ENCODE results near the gene ELP2. TPM values are rescaled to one million over a fixed set of nuclear protein-coding genes. Genes with fewer than 3 reads are reported as not detected.

ELP2 gene
- total RNA-seq, 1 experiment from 2014 or later = 100 TPM

GRCh38 chr18:36108601-36109000, 21.1 kb upstream of the ELP2 start:
- Mint-ChIP-seq H3K27me3 (ENCODE audit: insufficient read depth, unreplicated experiment) (no peaks in the 10 kb centered on the region), H3K4me1 (ENCODE audit: insufficient read depth, unreplicated experiment) (no peaks in the 10 kb centered on the region), H3K9me3 (ENCODE audit: unreplicated experiment) (no peaks in the 10 kb centered on the region), H3K36me3 (ENCODE audit: insufficient read depth, unreplicated experiment) (peaks cover 50% of the 10 kb centered on the region), H3K4me3 (ENCODE audit: unreplicated experiment) (no peak overlapping the region), H3K27ac (ENCODE audit: low read depth, unreplicated experiment) (no peak overlapping the region)
- intact Hi-C loops (cut with micrococcal nuclease) = no loop called here
- CTCF ChIA-PET = interaction anchor here (0.8 to 1.8 kb wide), 2 partner anchors 13 to 91 kb away, joined by 3 to 8 read pairs; no protein-coding TSS in a partner anchor
- POLR2A ChIA-PET = interaction anchor here (0.6 to 1.4 kb wide), 2 partner anchors 21 to 821 kb away, joined by 3 to 4 read pairs; partner anchors contain the start of genes ELP2 and SLC39A6
- BruUV-seq (replicated peaks) = TSS peak; percentile 75
- no peak for DNase-seq (ENCODE audit: unreplicated experiment)
- TF ChIP-seq, protein P1, sequence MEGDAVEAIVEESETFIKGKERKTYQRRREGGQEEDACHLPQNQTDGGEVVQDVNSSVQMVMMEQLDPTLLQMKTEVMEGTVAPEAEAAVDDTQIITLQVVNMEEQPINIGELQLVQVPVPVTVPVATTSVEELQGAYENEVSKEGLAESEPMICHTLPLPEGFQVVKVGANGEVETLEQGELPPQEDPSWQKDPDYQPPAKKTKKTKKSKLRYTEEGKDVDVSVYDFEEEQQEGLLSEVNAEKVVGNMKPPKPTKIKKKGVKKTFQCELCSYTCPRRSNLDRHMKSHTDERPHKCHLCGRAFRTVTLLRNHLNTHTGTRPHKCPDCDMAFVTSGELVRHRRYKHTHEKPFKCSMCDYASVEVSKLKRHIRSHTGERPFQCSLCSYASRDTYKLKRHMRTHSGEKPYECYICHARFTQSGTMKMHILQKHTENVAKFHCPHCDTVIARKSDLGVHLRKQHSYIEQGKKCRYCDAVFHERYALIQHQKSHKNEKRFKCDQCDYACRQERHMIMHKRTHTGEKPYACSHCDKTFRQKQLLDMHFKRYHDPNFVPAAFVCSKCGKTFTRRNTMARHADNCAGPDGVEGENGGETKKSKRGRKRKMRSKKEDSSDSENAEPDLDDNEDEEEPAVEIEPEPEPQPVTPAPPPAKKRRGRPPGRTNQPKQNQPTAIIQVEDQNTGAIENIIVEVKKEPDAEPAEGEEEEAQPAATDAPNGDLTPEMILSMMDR (IDR thresholded peaks at IDR 0.05; ENCODE audit: unreplicated experiment) = no peak

GRCh38 chr18:36109737-36110136, 20.0 kb upstream of the ELP2 start:
- POLR2A ChIA-PET = no interaction called here
- Mint-ChIP-seq H3K9me3 (ENCODE audit: unreplicated experiment) (no peaks in the 10 kb centered on the region), H3K4me1 (ENCODE audit: insufficient read depth, unreplicated experiment) (no peaks in the 10 kb centered on the region)

DNA sequence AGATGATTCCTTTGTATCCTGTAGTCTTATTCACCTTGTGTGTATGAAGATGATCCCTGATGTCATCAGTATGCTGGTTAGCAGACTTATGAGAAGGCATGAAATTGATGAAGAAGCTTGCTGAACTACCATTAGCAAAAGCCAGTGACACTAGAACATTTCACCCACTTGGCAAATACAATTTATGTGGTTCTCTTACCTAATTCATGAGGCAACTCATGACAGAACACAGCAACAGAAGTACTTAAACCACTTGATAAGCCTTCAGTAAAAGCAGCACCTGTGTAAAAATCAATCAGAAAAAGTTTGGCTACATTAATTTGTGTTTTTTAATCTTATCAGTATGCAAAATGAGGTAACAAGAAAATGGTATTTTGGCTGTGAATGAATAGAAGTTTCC, 17.4 kb upstream of the ELP2 start:
- TF ChIP-seq, protein P1 (IDR thresholded peaks at IDR 0.05; ENCODE audit: unreplicated experiment) = no peak
- no peak overlapping the region for H3K4me3 Mint-ChIP-seq (ENCODE audit: unreplicated experiment)
- no TSS peak for BruUV-seq (replicated peaks)

More at GRCh38 chr18:36109737-36110136, 20.0 kb upstream of the ELP2 start:
- no TSS peak for BruUV-seq (replicated peaks)
- H3K4me3 Mint-ChIP-seq (ENCODE audit: unreplicated experiment) = no peak overlapping the region
- no peak overlapping the region for H3K27ac Mint-ChIP-seq (ENCODE audit: low read depth, unreplicated experiment)
- TF ChIP-seq, protein P1 (IDR thresholded peaks at IDR 0.05; ENCODE audit: unreplicated experiment) = no peak
- no peak for DNase-seq (ENCODE audit: unreplicated experiment)
- peaks cover 61% of the 10 kb centered on the region for H3K36me3 Mint-ChIP-seq (ENCODE audit: insufficient read depth, unreplicated experiment)
- CTCF ChIA-PET = interaction anchor here (0.9 kb wide), 1 partner anchor 19 kb away, joined by 5 read pairs; no protein-coding TSS in a partner anchor
- intact Hi-C loops (cut with micrococcal nuclease) = no loop called here
- H3K27me3 Mint-ChIP-seq (ENCODE audit: insufficient read depth, unreplicated experiment) = no peaks in the 10 kb centered on the region

GRCh38 chr18:36114251-36114650, 15.4 kb upstream of the ELP2 start:
- DNase-seq (ENCODE audit: unreplicated experiment) = no peak
- H3K4me1 Mint-ChIP-seq (ENCODE audit: insufficient read depth, unreplicated experiment) = no peaks in the 10 kb centered on the region
- no peaks in the 10 kb centered on the region for H3K9me3 Mint-ChIP-seq (ENCODE audit: unreplicated experiment)
- peaks cover 87% of the 10 kb centered on the region for H3K36me3 Mint-ChIP-seq (ENCODE audit: insufficient read depth, unreplicated experiment)
- no peaks in the 10 kb centered on the region for H3K27me3 Mint-ChIP-seq (ENCODE audit: insufficient read depth, unreplicated experiment)
- no peak overlapping the region for H3K4me3 Mint-ChIP-seq (ENCODE audit: unreplicated experiment)
- ChIA-PET POLR2A (interaction anchor here (1.8 kb wide), 1 partner anchor 15 kb away, joined by 4 read pairs; the partner anchor contains the start of genes ELP2 and SLC39A6), CTCF (interaction anchor here (0.6 to 1.3 kb wide), 2 partner anchors 96 to 108 kb away, joined by 3 to 7 read pairs; no protein-coding TSS in a partner anchor)
- TF ChIP-seq, protein P1 (IDR thresholded peaks at IDR 0.05; ENCODE audit: unreplicated experiment) = no peak
- no peak overlapping the region for H3K27ac Mint-ChIP-seq (ENCODE audit: low read depth, unreplicated experiment)
- intact Hi-C loops (cut with micrococcal nuclease) = no loop called here
- no TSS peak for BruUV-seq (replicated peaks)

More for the DNA sequence above, 17.4 kb upstream of the ELP2 start:
- Mint-ChIP-seq H3K27me3 (ENCODE audit: insufficient read depth, unreplicated experiment) (no peaks in the 10 kb centered on the region), H3K4me1 (ENCODE audit: insufficient read depth, unreplicated experiment) (no peaks in the 10 kb centered on the region), H3K27ac (ENCODE audit: low read depth, unreplicated experiment) (no peak overlapping the region), H3K36me3 (ENCODE audit: insufficient read depth, unreplicated experiment) (peaks cover 83% of the 10 kb centered on the region), H3K9me3 (ENCODE audit: unreplicated experiment) (no peaks in the 10 kb centered on the region)
- intact Hi-C loops (cut with micrococcal nuclease) = no loop called here
- CTCF ChIA-PET = interaction anchor here (1.4 kb wide), 1 partner anchor 16 kb away, joined by 4 read pairs; no protein-coding TSS in a partner anchor
- DNase-seq (ENCODE audit: unreplicated experiment) = no peak
- POLR2A ChIA-PET = interaction anchor here (0.7 to 1.5 kb wide), 3 partner anchors 17 to 96 kb away, joined by 3 to 4 read pairs (median 3); partner anchors contain the start of gene SLC39A6
